CD14-positive monocyte (primary cell): ENCODE data around the gene NCOR2. TPM values are rescaled to one million over a fixed set of nuclear protein-coding genes. Genes with fewer than 3 reads are reported as not detected.

Experiments
- DNase-seq, 3 donors: peaks; one replicate each; pipeline ENCODE4 v3.0.0-alpha.2; 2011 to 2022
- H2AFZ ChIP-seq: 2 replicates; pipeline ENCODE4 v1.6.0; 2012; ENCODE audit warnings: mild to moderate bottlenecking, low read depth, low read length, inconsistent platforms; ENCODE audit not compliant: insufficient read depth, poor library complexity, severe bottlenecking
- H3K27ac ChIP-seq, 2 donors: 1 replicate in 1 of 2; 2 replicates in 1 of 2; pipeline ENCODE4 v1.5.1; 2012 to 2013; ENCODE audit warnings: low read length in 2 of 2, control low read depth in 1 of 2, inconsistent platforms in 1 of 2, low read depth in 1 of 2, mild to moderate bottlenecking in 1 of 2
- H3K27me3 ChIP-seq, 2 donors: one replicate each; pipeline versions ENCODE4 v1.6.0 to v1.6.1; 2011 to 2013; ENCODE audit warnings: low read length in 2 of 2; ENCODE audit not compliant: control insufficient read depth in 2 of 2, insufficient read depth in 2 of 2
- H3K36me3 ChIP-seq, 2 donors: replicated peaks in 1 of 2; 1 replicate in 1 of 2; 2 replicates in 1 of 2; pipeline versions ENCODE4 v1.5.1 to v1.6.1; 2012 to 2013; ENCODE audit warnings: low read length in 2 of 2, control low read depth in 1 of 2, inconsistent platforms in 1 of 2, mild to moderate bottlenecking in 1 of 2; ENCODE audit not compliant: insufficient read depth in 2 of 2, control insufficient read depth in 1 of 2
- H3K4me1 ChIP-seq, 2 donors: 1 replicate in 1 of 2; 2 replicates in 1 of 2; pipeline versions ENCODE4 v1.5.1 to v1.6.1; 2012 to 2013; ENCODE audit warnings: low read length in 2 of 2, control low read depth in 1 of 2, inconsistent platforms in 1 of 2, mild to moderate bottlenecking in 1 of 2, moderate library complexity in 1 of 2; ENCODE audit not compliant: insufficient read depth in 2 of 2, control insufficient read depth in 1 of 2
- H3K4me2 ChIP-seq: replicated peaks from 2 replicates; pipeline ENCODE3; 2012; ENCODE audit warnings: low read length, moderate library complexity, mild to moderate bottlenecking; ENCODE audit not compliant: poor library complexity, severe bottlenecking; ENCODE audit errors: extremely low read depth
- H3K4me3 ChIP-seq, 3 experiments: fragments of 200-600 bp in 1 of 3; sonication (generic) in 1 of 3; replicated peaks in 1 of 3; 1 replicate in 2 of 3; 2 replicates in 1 of 3; pipeline ENCODE4 v1.5.1; 2011 to 2013; ENCODE audit warnings: low read length in 3 of 3, mild to moderate bottlenecking in 3 of 3, control low read depth in 2 of 3, low read depth in 2 of 3, inconsistent platforms in 1 of 3, moderate library complexity in 1 of 3
- H3K79me2 ChIP-seq: 2 replicates; pipeline ENCODE4 v1.6.0; 2012; ENCODE audit warnings: mild to moderate bottlenecking, control low read depth, inconsistent platforms, low read length, moderate library complexity; ENCODE audit not compliant: insufficient read depth
- H3K9ac ChIP-seq: 2 replicates; pipeline ENCODE4 v1.6.0; 2017; ENCODE audit warnings: low read length, mild to moderate bottlenecking; ENCODE audit not compliant: insufficient read depth, poor library complexity, severe bottlenecking
- H3K9me3 ChIP-seq, 2 donors: replicated peaks in 1 of 2; 1 replicate in 1 of 2; 2 replicates in 1 of 2; pipeline versions ENCODE4 v1.5.1 to v1.6.1; 2012 to 2013; ENCODE audit warnings: low read length in 2 of 2, control low read depth in 1 of 2; ENCODE audit not compliant: control insufficient read depth in 1 of 2, insufficient read depth in 1 of 2
- H4K20me1 ChIP-seq: 2 replicates; pipeline ENCODE4 v1.6.0; 2012; ENCODE audit warnings: mild to moderate bottlenecking, low read length, control low read depth, moderate library complexity; ENCODE audit not compliant: insufficient read depth
- H3K27ac Mint-ChIP-seq, 7 donors: one replicate each; pipeline ENCODE4 v1.8.0; 2020; ENCODE audit warnings: mild to moderate bottlenecking in 7 of 7, mixed read lengths in 7 of 7, moderate library complexity in 6 of 7, inconsistent platforms in 2 of 7
- H3K27me3 Mint-ChIP-seq, 3 donors: one replicate each; pipeline ENCODE4 v1.8.0; 2021 to 2022; ENCODE audit warnings: low read depth in 3 of 3, mild to moderate bottlenecking in 3 of 3, mixed read lengths in 3 of 3, moderate library complexity in 3 of 3, inconsistent platforms in 1 of 3
- H3K36me3 Mint-ChIP-seq, 2 donors: one replicate each; pipeline ENCODE4 v1.8.0; 2020; ENCODE audit warnings: mixed read lengths in 2 of 2, inconsistent platforms in 1 of 2, mild to moderate bottlenecking in 1 of 2
- H3K4me1 Mint-ChIP-seq: one replicate; pipeline ENCODE4 v1.8.0; 2020; ENCODE audit warnings: mild to moderate bottlenecking, mixed read lengths
- H3K4me3 Mint-ChIP-seq, 2 donors: one replicate each; pipeline ENCODE4 v1.8.0; 2020; ENCODE audit warnings: mild to moderate bottlenecking in 2 of 2, mixed read lengths in 2 of 2, moderate library complexity in 1 of 2
- H3K9me3 Mint-ChIP-seq, 7 donors: one replicate each; pipeline ENCODE4 v1.8.0; 2020 to 2022; ENCODE audit warnings: mixed read lengths in 7 of 7, mild to moderate bottlenecking in 6 of 7, moderate library complexity in 6 of 7, inconsistent platforms in 2 of 7
- CTCF ChIP-seq: fragments of 200-600 bp; IDR thresholded peaks from one replicate; pipeline ENCODE4 v1.8.0; 2022; ENCODE audit warnings: antibody characterized with exemption, mild to moderate bottlenecking
- WGBS: methylation state at CpG from one replicate; pipeline ENCODE4 v1.1.5; 2013; ENCODE audit warnings: missing lambda C conversion rate; ENCODE audit not compliant: insufficient coverage; 5-methylcytosine and 5-hydroxymethylcytosine counted together
- intact Hi-C, 2 donors: fragments of 100-400 bp; cut with micrococcal nuclease; formaldehyde crosslinking; loops; one replicate each; pipeline versions ENCODE4 v1.15.0 to v1.15.1; 2023
- polyA plus RNA-seq, 3 donors: library from polyadenylated mRNA; depleted of rRNA in 1 of 3; unstranded in 2 of 3; stranded (reverse) in 1 of 3; fragments of 300-500 nt in 2 of 3; fragments of >200 nt in 1 of 3; fragmentation: Illumina TruSeq in 2 of 3; gene quantifications; 1 replicate in 2 of 3; 2 replicates in 1 of 3; pipeline ENCODE4 v1.2.3, GENCODE V29; 2012 to 2021

The NCOR2 gene
- polyA plus RNA-seq, 3 donors, result 4.7 to 46.8 (median 5.5) TPM

DNA sequence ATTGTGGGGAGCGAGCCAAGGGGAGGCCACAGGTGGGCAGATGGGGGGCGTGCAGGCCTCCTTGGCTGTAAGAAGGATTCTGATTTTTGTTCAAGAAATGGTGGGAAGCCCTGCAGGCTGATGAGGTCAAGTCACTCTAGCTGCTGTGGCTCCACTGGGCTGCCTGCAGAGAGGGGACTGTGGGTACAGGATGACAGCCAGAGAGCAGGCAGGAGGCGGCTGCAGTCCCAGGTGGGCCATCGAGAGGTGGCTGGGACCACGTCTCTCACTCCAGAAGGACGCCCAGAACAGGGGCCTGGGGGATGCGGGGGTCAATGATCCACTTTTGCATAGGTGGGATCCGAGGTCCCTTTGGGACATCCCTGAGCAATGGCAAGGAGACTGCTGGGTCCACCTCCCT, 9.1 kb downstream of the NCOR2 start:
- H3K9ac ChIP-seq, result no peak overlapping the region
- H3K79me2 ChIP-seq, result peaks cover 100% of the 10 kb centered on the region
- TF ChIP-seq CTCF, result no peak
- peak overlapping the region in 3 of 7 donors; percentile 30 to 72 (median 41) for H3K27ac Mint-ChIP-seq
- peaks cover 0 to 2% (median 0%) of the 10 kb centered on the region in 7 donors for H3K9me3 Mint-ChIP-seq
- H3K36me3 Mint-ChIP-seq, result peaks cover 19 to 40% of the 10 kb centered on the region in 2 donors
- 94% methylated on average over 6 of the region's 8 CpGs for WGBS
- no peak for DNase-seq
- no peak overlapping the region for H3K27ac ChIP-seq
- peaks cover 99% of the 10 kb centered on the region for H4K20me1 ChIP-seq
- no peaks in the 10 kb centered on the region for H3K27me3 ChIP-seq
- peaks cover 3 to 22% of the 10 kb centered on the region in 2 donors for H3K36me3 ChIP-seq
- H3K4me1 Mint-ChIP-seq, result peaks cover 75% of the 10 kb centered on the region
- peaks cover 52 to 66% of the 10 kb centered on the region in 2 donors for H3K4me1 ChIP-seq
- no peak overlapping the region for H2AFZ ChIP-seq
- peaks cover 0 to 2% (median 0%) of the 10 kb centered on the region in 3 donors for H3K27me3 Mint-ChIP-seq
- H3K4me2 ChIP-seq, result no peak overlapping the region
- no peak overlapping the region for H3K4me3 Mint-ChIP-seq
- no peak overlapping the region for H3K4me3 ChIP-seq
- intact Hi-C loops, result loop anchor here in 1 of 2 donors (10.0 kb wide), 1 partner anchor 54 kb away; no protein-coding TSS in a partner anchor
- no peaks in the 10 kb centered on the region for H3K9me3 ChIP-seq

DNA sequence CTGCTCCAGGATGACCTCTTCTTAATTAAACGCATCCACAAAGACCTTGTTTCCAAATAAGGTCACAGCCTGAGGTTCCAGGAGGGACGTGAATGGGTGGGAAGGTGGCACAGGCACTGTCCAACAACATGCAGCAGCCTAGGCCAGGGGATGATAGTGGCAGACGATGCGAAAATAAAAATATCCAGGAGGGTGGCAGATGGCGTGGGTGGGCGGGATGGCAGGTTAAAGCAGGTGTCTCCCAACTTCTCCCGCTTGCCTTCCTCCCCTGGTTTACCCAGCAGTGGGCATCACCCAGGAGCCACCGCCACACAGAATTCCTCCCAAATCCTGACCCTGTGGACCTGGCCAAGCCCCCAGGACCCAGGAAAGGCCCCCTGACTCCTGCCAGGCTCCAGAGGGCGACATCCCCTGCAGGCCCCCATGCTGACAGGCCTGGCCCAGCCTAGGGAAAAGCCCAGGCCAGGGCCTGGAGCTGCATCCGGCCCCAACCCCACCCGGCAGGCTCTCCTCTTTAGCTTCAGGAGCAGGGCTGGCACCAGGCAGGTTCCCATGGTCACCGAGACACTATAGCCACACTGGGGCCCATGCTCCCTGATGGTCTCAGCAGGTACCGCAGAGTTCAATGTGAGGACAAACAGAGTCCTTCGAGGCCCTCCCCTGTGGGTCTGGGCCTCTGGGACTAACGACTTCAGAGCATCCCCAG, 9.7 kb downstream of the NCOR2 start:
- no peak for TF ChIP-seq CTCF
- no peak for DNase-seq
- peaks cover 3 to 16% of the 10 kb centered on the region in 2 donors for H3K36me3 ChIP-seq
- Mint-ChIP-seq H3K27ac (no peak overlapping the region), H3K4me3 (no peak overlapping the region), H3K36me3 (peaks cover 21 to 35% of the 10 kb centered on the region in 2 donors), H3K27me3 (peaks cover 0 to 2% (median 0%) of the 10 kb centered on the region in 3 donors), H3K4me1 (peaks cover 75% of the 10 kb centered on the region), H3K9me3 (peaks cover 0 to 2% (median 0%) of the 10 kb centered on the region in 7 donors)
- peaks cover 99% of the 10 kb centered on the region for H4K20me1 ChIP-seq
- H3K9ac ChIP-seq, result no peak overlapping the region
- no peak overlapping the region for H3K4me2 ChIP-seq
- H3K4me3 ChIP-seq, result no peak overlapping the region
- 95% methylated on average over 8 of the region's 15 CpGs for WGBS
- intact Hi-C loops, result loop anchor here in 1 of 2 donors (10.0 kb wide), 1 partner anchor 53 kb away; no protein-coding TSS in a partner anchor
- H3K4me1 ChIP-seq, result peaks cover 47 to 66% of the 10 kb centered on the region in 2 donors
- no peak overlapping the region for H3K27ac ChIP-seq
- H3K9me3 ChIP-seq, result no peaks in the 10 kb centered on the region
- no peaks in the 10 kb centered on the region for H3K27me3 ChIP-seq
- H2AFZ ChIP-seq, result no peak overlapping the region
- H3K79me2 ChIP-seq, result peaks cover 100% of the 10 kb centered on the region
